Stimulated activated CD8-positive, alpha-beta memory T cell treated with anti-CD3 and anti-CD28 coated beads, Interleukin-7, amount 100 ng/mL, for 4 hours (primary cell): ENCODE results near the gene DHX38.

Experiments used
- DNase-seq, 2 donors: peaks; one replicate each; pipeline ENCODE4 v3.0.0-alpha.2; 2020; ENCODE audit warnings: low read depth in 2 of 2

Gene DHX38

GRCh38 chr16:72120026-72120425 lies 26.4 kb downstream of the DHX38 start:
- no peak for DNase-seq

GRCh38 chr16:72122308-72122707 lies 28.7 kb downstream of the DHX38 start:
- DNase-seq, result no peak

GRCh38 chr16:72122916-72123315 lies 29.3 kb downstream of the DHX38 start:
- DNase-seq, result no peak

GRCh38 chr16:72123426-72123825 lies 29.8 kb downstream of the DHX38 start:
- DNase-seq, result no peak

- DNase-seq, result no peak
Observed at GRCh38 chr16:72124148-72124547, 30.5 kb downstream of the DHX38 start.

GRCh38 chr16:72124761-72125634 lies 31.4 kb downstream of the DHX38 start:
- peak; percentile 22 to 24 for DNase-seq

GRCh38 chr16:72125635-72126428 lies 32.2 kb downstream of the DHX38 start:
- DNase-seq, result no peak

GRCh38 chr16:72126429-72126765 lies 32.8 kb downstream of the DHX38 start:
- no peak for DNase-seq

GRCh38 chr16:72128701-72129100 lies 35.1 kb downstream of the DHX38 start:
- DNase-seq, result no peak

- DNase-seq, result no peak
Observed at GRCh38 chr16:72129976-72130656, 36.5 kb downstream of the DHX38 start.

- no peak for DNase-seq
Observed at GRCh38 chr16:72131036-72131435, 37.4 kb downstream of the DHX38 start.

GRCh38 chr16:72132726-72133125 lies 39.1 kb downstream of the DHX38 start:
- no peak for DNase-seq

- no peak for DNase-seq
Observed at GRCh38 chr16:72134507-72134906, 40.9 kb downstream of the DHX38 start.

- no peak for DNase-seq
Observed at GRCh38 chr16:72137380-72138063, 43.9 kb downstream of the DHX38 start.

- DNase-seq, result no peak
Observed at GRCh38 chr16:72138064-72138572, 44.5 kb downstream of the DHX38 start.

- no peak for DNase-seq
Observed at GRCh38 chr16:72139908-72140307, 46.3 kb downstream of the DHX38 start.

- DNase-seq, result no peak
Observed at GRCh38 chr16:72142476-72142875, 48.8 kb downstream of the DHX38 start.

- no peak for DNase-seq
Observed at GRCh38 chr16:72149676-72150464, 56.2 kb downstream of the DHX38 start.

GRCh38 chr16:72159386-72159785 lies 65.7 kb downstream of the DHX38 start:
- DNase-seq, result no peak

GRCh38 chr16:72159801-72160200 lies 66.2 kb downstream of the DHX38 start:
- no peak for DNase-seq
